Retina (tissue), 1 donor: Measurements from ENCODE around the gene POLD3.
A peak's percentile ranks its signal among the peaks of the same experiment; 100 is the strongest.

Experiments used
- DNase-seq: peaks from one replicate; pipeline ENCODE4 v3.0.0-alpha.2; 2016

The POLD3 gene

GRCh38 chr11:74676596-74676995, 84.2 kb downstream of the POLD3 start:
- DNase-seq, result no peak

- no peak for DNase-seq
Measured at GRCh38 chr11:74677131-74677530, 84.7 kb downstream of the POLD3 start.

- DNase-seq, result no peak
Measured at GRCh38 chr11:74678041-74678440, 85.7 kb downstream of the POLD3 start.

GRCh38 chr11:74678591-74679512, 86.5 kb downstream of the POLD3 start:
- DNase-seq, result no peak

GRCh38 chr11:74679513-74679865, 87.1 kb downstream of the POLD3 start:
- no peak for DNase-seq

GRCh38 chr11:74680035-74680671, 87.8 kb downstream of the POLD3 start:
- no peak for DNase-seq

- DNase-seq, result no peak
Measured at GRCh38 chr11:74680703-74681531, 88.5 kb downstream of the POLD3 start.

GRCh38 chr11:74681686-74682651, 89.6 kb downstream of the POLD3 start:
- no peak for DNase-seq

GRCh38 chr11:74682731-74683278, 90.4 kb downstream of the POLD3 start:
- no peak for DNase-seq

GRCh38 chr11:74683279-74683871, 91.0 kb downstream of the POLD3 start:
- peak; percentile 53 for DNase-seq

GRCh38 chr11:74683941-74684481, 91.6 kb downstream of the POLD3 start:
- DNase-seq, result peak; percentile 21

- no peak for DNase-seq
Measured at GRCh38 chr11:74684661-74685060, 92.3 kb downstream of the POLD3 start.

- DNase-seq, result no peak
Measured at GRCh38 chr11:74685338-74685737, 93.0 kb downstream of the POLD3 start.

GRCh38 chr11:74685905-74686304, 93.5 kb downstream of the POLD3 start:
- DNase-seq, result no peak

- DNase-seq, result no peak
Measured at GRCh38 chr11:74686792-74687191, 94.4 kb downstream of the POLD3 start.

GRCh38 chr11:74687237-74688023, 95.0 kb downstream of the POLD3 start:
- no peak for DNase-seq

- no peak for DNase-seq
Measured at GRCh38 chr11:74689666-74690065, 97.3 kb downstream of the POLD3 start.

GRCh38 chr11:74691755-74692154, 99.4 kb downstream of the POLD3 start:
- no peak for DNase-seq
